ENCODE measurements around the gene SPRY4.
A peak's percentile ranks its signal among the peaks of the same experiment; 100 is the strongest.
"Not testable (repeated sequence)": the region's sequence is repeated elsewhere in the genome, so short reads cannot be mapped to it uniquely, and the experiment has no call there.

SPRY4 gene

DNA sequence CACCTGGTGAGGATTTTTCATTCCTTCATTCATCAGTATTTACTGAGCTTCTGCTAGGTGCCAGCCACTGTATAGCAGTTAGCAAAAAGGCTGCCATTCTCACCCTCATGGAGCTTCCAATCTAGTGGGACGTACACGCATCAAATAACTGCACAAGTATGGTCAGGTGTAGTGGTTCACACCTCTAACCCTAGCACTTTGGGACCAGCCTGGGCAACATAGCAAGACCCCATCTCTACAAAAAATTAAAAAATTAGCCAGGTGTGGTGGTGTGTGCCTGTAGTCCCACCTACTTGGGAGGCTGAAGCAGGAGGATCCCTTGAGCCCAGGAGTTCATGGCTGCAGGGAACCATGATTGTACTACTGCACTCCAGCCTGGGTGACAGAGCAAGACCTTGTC is 8.9 kb upstream of the SPRY4 start:
- DNase-seq = not testable (repeated sequence)

DNA sequence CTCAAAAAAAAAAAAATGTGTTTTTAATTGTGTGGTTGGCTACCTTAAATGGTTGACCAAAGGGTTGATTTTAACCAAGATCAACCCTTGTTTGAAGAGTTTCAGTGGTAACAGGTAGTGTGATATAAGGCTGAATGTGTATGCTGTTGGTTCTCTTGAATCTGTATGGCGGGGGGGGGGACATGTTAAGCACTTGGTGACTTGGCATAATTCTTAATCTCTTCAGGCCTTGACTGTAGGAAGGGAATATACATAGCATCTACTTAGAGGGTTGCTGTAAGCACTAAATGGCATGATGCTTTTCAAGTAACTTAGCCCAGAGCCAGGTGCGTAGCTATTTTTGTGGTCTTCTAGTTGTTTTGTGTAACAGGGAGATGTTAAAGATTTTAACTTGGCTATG is 5.6 kb upstream of the SPRY4 start:
- DNase-seq = no peak

GRCh38 chr5:142330026-142330425 is 5.2 kb upstream of the SPRY4 start:
- DNase-seq = no peak

DNA sequence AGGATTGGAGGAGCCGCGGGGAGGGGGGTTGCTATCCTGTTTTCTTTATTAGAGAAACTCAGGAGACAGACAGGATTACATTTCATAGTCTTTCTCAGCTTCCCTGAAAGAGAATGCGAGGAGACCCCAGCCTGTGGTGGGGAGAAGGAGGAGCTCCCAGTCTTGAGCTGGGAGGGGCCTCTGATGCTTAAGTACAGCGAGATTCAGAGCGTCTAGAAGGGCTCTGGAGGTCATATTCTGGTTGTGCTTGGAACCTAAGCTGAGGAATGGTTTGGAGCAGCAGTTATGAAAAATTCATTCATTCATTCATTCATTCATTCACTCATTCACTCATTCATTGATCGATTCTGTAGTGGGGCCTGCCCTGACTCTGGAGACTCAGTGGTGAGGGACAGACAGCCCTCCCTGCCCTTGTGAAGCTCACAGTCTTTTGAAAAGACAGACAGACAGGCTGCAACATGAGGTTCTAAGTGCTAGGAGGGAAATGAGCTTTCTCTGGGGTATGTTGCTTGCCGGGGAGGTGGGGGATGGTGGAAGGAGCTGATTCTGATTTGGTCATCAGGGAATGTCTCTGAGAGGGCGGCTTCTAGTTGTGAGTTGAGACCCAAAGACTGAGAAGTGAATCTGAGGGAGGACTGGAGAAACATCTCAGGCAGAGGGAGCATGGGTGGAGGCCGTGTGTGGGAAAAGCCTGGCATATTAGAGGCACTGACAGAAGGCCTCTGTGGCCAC is 2.5 kb upstream of the SPRY4 start:
- DNase-seq = peak; percentile 88

DNA sequence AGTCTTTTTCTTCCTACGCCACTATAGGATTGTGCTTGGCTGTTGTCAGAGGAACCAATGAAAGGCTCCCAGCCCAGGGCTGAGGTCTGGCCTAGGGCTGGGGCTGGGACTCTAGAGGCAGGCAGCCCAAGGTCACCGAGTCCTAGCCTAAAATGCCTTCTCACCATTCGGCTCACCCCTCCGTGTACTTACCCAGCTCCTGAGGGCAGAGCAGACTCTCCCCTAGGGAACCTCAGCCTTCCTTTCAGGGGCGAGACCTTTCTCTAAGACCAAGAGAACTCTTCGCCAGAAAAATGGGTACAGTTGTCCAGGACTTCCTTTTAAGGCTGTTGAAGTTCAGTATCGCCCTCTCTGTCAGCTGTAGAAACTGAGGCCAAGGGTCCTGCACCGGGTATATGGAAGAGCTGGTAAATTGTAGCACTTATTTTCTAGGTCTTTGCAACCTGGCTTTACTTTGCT is 1.7 kb upstream of the SPRY4 start:
- DNase-seq = no peak

DNA sequence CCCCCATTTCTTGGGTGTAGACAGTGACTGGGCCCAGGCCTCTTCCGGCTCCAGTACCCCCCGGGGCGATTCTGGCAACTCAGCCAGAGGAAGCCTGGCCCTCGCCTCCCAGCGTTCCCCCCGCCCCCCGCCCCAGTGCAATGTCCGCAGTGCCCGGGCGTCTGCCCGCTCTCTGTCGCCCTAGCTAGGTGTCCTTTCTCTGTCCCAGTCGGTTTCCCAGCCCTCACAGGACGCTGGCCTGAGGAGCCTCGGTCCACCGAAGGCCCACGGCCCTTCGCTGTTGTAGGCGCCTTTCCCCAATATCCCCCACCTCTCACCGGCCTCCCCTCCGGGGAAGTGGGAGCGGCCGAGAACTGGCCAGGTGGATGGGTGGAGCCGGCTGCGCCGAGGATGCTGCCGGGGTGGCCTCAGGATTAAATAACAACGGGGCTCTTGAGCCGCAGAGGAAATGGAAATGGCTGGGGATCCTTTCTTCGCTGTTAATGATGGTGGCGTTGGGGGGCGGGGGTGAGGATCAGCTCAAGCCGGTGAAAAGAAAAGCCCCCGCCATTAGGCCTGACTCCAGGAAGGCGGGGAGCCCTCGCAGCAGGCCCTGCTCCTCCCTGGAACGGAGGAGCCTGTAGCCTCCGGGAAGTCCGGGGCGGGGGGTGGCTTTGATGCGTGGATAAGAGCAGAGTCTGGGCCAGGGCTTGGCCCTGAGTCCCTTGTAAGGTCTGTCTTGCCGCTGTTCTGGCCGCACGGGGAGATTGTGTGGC is 1.1 kb upstream of the SPRY4 start:
- DNase-seq = peak; percentile 91

GRCh38 chr5:142324136-142324870 is 518 bp downstream of the SPRY4 start:
- peak; percentile 66 for DNase-seq

DNA sequence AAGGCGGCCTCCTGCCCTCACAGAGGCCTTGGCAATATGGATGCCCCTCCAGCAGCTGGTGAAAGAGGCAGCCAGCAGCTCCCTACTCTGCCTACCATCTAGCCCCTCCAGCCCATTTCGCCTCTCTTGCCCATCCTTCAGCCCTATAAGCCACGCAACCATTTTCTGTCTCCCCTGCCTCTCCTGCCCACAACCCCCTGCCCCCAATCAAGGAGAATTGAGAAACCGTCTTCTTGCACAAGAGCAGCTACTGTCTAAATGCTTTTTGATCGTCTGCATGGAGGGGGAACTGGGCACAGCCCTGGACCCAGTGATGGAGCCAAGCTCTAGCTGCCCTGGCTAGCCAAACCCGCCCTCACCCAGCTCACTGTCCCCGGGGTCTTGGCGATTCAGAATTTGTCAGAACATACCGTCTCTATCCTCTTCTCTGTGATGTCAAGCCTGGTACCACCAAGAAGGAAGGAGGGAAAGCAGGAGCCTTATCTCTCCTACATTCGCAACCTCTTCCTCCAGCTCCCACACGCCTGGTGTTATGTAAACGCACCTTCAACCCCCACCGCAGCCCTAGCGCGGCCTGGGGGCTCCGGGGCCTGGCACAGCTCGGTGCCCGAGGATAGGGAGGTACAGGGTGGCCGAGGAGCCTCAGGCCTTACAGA is 1.2 kb downstream of the SPRY4 start:
- no peak for DNase-seq

DNA sequence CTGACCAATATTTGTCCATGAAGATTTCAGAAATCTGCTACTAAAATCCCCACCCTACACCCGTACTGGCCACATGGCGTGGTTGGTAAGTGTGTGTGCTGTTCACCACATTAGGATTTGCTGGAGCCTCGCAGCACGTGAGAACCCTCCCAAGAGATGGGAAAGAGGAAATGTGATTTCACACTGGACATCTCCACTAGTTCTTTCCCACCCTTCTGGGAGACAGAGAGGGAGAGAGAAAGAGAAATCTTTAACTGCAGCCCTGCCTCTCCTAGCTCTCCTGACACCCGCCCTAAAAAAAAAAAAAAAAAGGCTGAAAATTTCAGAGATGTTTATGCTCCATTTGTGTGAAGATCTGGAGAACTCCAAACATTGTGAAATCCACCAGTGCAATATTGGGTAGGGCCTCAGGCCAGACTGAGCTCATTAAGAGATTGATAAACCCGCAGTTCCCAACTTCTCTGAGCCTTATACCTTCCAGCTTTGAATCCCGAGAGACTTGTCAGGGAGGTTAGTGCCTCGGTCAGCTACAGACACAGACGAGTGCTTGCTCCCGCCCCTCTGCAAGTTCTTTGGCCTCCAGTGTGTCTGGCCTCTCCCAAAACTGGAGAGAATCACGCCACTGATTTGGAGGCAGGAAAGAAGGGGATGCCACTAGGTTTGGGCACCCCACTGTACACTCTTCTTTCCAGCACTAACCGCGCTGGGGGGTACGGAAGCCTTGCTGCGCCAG is 1.9 kb downstream of the SPRY4 start:
- peak; percentile 71 for DNase-seq

- no peak for DNase-seq
Measured at GRCh38 chr5:142322403-142322746, 2.4 kb downstream of the SPRY4 start.

DNA sequence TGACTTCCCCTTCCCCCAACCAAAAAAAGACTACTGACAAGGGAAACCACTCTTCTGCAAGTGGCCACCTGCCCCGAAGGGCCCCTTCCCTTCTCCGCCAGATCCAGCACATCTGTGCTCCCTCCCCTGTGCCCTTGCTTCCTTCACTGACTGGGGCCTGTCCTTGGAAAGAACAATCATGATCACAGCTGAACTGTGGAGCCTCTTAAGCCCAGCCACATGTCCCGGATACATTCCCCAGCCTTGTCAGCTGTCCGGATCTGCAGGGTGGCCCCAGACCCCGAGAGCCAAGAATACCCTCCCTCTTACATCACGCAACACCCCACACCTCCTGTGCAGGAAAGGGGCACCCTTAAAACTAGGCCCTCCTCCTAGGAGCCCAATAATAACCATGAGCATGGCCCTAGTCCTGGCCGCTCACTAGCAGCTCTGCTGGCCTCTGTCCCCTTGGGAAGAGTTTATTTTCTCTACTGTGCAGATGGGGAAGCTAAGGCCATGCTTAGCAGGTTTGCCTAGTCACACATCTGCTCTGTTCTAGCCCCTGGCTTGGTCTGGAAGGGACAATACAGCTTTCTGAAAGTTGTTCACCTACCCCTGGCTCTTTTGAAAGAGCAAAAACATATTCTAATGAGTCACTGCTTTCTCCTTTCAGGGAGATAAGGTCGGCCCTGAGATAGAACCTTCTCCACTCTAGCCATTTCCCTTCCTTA is 3.8 kb downstream of the SPRY4 start:
- DNase-seq = peak; percentile 34

DNA sequence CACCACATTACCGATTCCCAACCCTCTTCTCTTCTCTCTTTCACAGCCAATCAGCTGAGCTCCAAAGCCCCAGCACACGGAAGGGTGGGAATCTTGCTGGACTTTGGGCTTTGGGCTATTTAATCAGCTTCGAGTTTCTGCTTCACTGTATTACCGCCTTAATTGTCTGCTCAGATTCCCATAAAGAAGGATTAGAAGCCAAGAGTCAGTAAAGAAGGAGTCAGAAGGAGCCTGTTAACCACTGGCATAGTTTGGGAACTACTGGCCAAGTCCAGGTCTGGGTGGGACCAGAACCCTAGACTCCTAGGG is 4.4 kb downstream of the SPRY4 start:
- DNase-seq = peak; percentile 21

- no peak for DNase-seq
Measured at GRCh38 chr5:142319560-142320429, 5.0 kb downstream of the SPRY4 start.

GRCh38 chr5:142319105-142319504 is 5.7 kb downstream of the SPRY4 start:
- DNase-seq = peak; percentile 23

GRCh38 chr5:142317753-142318152 is 7.1 kb downstream of the SPRY4 start:
- no peak for DNase-seq

GRCh38 chr5:142317173-142317572 is 7.6 kb downstream of the SPRY4 start:
- no peak for DNase-seq

- no peak for DNase-seq
Measured at GRCh38 chr5:142316681-142317080, 8.1 kb downstream of the SPRY4 start.

DNA sequence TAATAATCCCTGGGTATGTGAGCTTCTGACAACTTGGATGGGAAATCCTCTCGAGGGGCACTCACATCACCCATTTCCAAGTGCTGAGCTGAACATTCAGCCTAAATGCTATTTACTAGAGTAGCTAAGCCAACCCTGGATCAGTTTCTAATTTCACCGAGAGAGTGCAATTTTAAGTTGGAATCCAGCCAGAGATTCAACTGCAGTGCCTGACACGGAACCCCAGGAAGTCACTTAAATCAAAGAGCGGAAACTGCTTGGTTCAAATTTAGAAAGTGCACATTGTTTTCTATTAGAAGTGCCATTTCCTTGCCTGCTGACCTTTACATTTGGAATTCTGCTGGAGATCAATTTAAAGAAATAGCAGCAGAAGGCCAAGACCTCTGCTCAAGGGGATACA is 8.8 kb downstream of the SPRY4 start:
- peak; percentile 39 for DNase-seq

DNA sequence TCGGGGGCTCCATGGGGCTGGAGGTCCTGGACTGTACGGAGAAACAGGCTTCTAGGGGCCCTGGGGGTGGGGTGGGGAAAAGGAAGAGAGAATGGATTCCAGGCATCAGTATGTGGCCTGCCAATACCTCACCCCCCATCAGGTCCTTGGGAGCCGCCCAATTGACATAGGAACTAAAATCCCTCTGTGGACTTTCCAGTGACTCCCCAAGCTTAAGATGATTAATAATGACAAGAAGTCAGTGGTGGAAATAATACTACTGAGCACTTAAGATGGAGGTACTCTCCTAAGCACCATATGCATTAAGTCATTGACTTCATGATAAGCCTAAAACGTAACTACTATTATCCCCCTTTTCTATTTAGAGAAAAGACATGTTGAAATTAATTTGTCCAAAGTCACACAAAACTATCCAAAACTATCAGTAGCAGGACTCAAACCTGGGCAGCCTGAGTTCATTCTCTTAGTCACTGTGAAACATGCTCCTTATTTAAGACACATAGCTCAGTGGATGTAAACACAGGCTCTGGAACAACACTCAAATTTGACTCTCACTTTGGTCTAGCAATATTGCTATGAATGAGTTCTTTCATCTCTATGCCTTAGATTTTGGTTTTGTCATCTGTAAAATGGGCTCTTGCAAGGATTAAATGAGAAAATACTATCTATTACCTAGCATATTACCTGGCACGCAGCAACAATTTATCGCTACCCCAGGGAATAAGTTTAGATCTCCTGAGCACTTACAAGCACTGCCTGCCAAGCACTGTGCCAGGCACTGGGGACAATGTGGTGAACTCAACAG is 9.5 kb downstream of the SPRY4 start:
- no peak for DNase-seq

GRCh38 chr5:142314606-142315005 is 10.2 kb downstream of the SPRY4 start:
- no peak for DNase-seq
